GM23248 (cell line): ENCODE data around the gene FRMD6.

Source experiments
- EZH2 ChIP-seq: fragments of 200-600 bp; sonication (generic); IDR thresholded peaks from 2 replicates; pipeline ENCODE4 v1.6.1; 2018; ENCODE audit warnings: antibody characterized with exemption, mild to moderate bottlenecking; ENCODE audit not compliant: insufficient read depth, poor library complexity, severe bottlenecking
- EZH2phosphoT487 ChIP-seq: fragments of 200-600 bp; sonication (generic); IDR thresholded peaks from 2 replicates; pipeline ENCODE4 v1.6.1; 2018; ENCODE audit warnings: antibody characterized with exemption, moderate library complexity, mild to moderate bottlenecking, low read depth; ENCODE audit not compliant: insufficient read depth

GRCh38 chr14:51666826-51667225 is 15.1 kb downstream of the FRMD6 start:
- TF ChIP-seq EZH2 (no peak), EZH2phosphoT487 (no peak)
